Brain microvascular endothelial cell (primary cell): ENCODE measurements around the gene TECPR2.

Source experiments
- DNase-seq: peaks from one replicate; pipeline ENCODE4 v3.0.0-alpha.2; 2020
- H3K27ac ChIP-seq: fragments of 250-450 bp; sonication (Bioruptor Pico); 2 replicates; pipeline ENCODE4 v1.5.1; 2020; ENCODE audit warnings: mild to moderate bottlenecking, moderate library complexity
- H3K27me3 ChIP-seq: fragments of 250-450 bp; sonication (Bioruptor Pico); replicated peaks from 2 replicates; pipeline ENCODE4 v1.5.1; 2020; ENCODE audit warnings: mild to moderate bottlenecking
- H3K36me3 ChIP-seq: fragments of 250-450 bp; sonication (Bioruptor Pico); replicated peaks from 2 replicates; pipeline ENCODE4 v1.5.1; 2020; ENCODE audit warnings: mild to moderate bottlenecking
- H3K4me3 ChIP-seq: 2 replicates; pipeline ENCODE4 v1.5.1; 2011; ENCODE audit warnings: low read depth, mild to moderate bottlenecking, control low read depth, low read length, moderate library complexity
- in situ Hi-C: cut with HindIII; loops from 2 replicates; pipeline ENCODE4 v1.10.0; 2017; ENCODE audit warnings: low sequenced_read_pairs, low pct_ligation_motif_present
- TF ChIP-seq, protein P1 (sequence below): IDR thresholded peaks from 2 replicates; pipeline ENCODE4 v1.5.1; 2011; ENCODE audit warnings: low read depth, mild to moderate bottlenecking, moderate library complexity, low read length, control low read depth, inconsistent platforms; ENCODE audit errors: missing control alignments

TECPR2 gene

DNA sequence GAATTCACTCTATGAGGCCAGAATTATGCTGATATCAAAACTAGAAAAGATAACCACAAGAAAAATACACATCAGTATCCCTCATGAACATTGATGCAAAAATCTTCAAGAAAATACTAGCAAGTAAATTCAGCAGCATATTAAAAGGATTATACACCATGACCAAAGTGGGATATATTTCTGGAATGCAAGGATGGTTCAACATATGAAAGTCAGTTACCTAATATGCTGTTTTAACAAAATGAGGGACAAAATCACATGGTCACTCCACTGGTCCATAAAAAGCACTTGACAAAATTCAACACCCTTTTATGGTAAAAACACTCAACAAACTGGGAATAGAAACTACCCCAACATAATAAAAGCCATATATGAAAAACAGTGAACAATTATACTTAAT lies 40.3 kb downstream of the TECPR2 start:
- in situ Hi-C loops, result no loop called here

DNA sequence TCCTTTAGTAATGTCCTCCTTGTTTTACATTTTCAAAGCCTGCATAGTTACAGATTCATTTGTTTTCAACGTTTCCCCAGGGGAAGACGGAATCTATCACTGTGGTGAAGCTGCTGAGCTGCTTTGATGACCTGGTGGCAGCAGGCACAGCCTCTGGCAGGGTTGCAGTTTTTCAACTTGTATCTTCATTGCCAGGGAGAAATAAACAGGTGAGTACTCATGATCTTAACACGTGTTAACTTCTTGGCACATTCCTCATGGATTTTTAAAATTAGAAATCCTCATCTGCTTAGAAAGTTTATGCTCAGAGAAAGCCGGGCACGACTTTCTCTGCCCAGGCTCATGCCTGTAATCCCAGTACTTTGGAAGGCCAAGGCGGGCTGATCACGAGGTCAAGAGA lies 44.5 kb downstream of the TECPR2 start:
- in situ Hi-C loops, result no loop called here
- Histone ChIP-seq H3K27me3 (no peaks in the 10 kb centered on the region), H3K36me3 (peaks cover 3% of the 10 kb centered on the region)

More for the DNA sequence above, 40.3 kb downstream of the TECPR2 start:
- TF ChIP-seq, protein P1, sequence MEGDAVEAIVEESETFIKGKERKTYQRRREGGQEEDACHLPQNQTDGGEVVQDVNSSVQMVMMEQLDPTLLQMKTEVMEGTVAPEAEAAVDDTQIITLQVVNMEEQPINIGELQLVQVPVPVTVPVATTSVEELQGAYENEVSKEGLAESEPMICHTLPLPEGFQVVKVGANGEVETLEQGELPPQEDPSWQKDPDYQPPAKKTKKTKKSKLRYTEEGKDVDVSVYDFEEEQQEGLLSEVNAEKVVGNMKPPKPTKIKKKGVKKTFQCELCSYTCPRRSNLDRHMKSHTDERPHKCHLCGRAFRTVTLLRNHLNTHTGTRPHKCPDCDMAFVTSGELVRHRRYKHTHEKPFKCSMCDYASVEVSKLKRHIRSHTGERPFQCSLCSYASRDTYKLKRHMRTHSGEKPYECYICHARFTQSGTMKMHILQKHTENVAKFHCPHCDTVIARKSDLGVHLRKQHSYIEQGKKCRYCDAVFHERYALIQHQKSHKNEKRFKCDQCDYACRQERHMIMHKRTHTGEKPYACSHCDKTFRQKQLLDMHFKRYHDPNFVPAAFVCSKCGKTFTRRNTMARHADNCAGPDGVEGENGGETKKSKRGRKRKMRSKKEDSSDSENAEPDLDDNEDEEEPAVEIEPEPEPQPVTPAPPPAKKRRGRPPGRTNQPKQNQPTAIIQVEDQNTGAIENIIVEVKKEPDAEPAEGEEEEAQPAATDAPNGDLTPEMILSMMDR, result no peak
- no peak for DNase-seq
- H3K4me3 ChIP-seq, result no peak overlapping the region
- H3K27ac ChIP-seq, result no peak overlapping the region
- H3K27me3 ChIP-seq, result no peaks in the 10 kb centered on the region
- no peaks in the 10 kb centered on the region for H3K36me3 ChIP-seq

DNA sequence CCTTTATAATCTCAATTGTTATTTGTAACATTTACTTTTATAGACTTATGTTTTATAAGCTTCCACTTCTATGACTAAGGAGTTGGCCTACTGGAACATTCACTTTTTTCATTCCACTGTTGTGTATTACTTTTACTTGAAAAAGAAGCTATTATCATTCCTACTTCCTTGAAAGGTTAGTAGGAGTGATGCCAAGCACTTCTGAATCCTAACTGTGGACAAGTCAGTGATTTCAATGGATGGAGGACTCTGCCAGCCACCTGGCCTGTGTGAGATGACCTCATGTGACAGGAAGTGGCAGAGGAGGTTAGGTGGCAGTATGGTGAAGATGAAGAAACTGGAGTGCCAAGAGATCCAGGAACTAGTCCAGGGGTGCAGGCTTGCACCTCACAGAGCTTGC lies 46.0 kb downstream of the TECPR2 start:
- TF ChIP-seq, protein P1, result no peak
- DNase-seq, result no peak
- H3K27ac ChIP-seq, result no peak overlapping the region
- in situ Hi-C loops, result no loop called here
- no peak overlapping the region for H3K4me3 ChIP-seq
- no peaks in the 10 kb centered on the region for H3K27me3 ChIP-seq
- peaks cover 3% of the 10 kb centered on the region for H3K36me3 ChIP-seq

More for the DNA sequence above, 44.5 kb downstream of the TECPR2 start:
- no peak overlapping the region for H3K4me3 ChIP-seq
- no peak for DNase-seq
- TF ChIP-seq, protein P1, result no peak
- H3K27ac ChIP-seq, result no peak overlapping the region

- TF ChIP-seq, protein P1, result no peak
- H3K36me3 ChIP-seq, result no peaks in the 10 kb centered on the region
- no peaks in the 10 kb centered on the region for H3K27me3 ChIP-seq
- no peak overlapping the region for H3K4me3 ChIP-seq
- in situ Hi-C loops, result no loop called here
- DNase-seq, result no peak
- H3K27ac ChIP-seq, result no peak overlapping the region
Measured at GRCh38 chr14:102415671-102416070, 52.9 kb downstream of the TECPR2 start.

DNA sequence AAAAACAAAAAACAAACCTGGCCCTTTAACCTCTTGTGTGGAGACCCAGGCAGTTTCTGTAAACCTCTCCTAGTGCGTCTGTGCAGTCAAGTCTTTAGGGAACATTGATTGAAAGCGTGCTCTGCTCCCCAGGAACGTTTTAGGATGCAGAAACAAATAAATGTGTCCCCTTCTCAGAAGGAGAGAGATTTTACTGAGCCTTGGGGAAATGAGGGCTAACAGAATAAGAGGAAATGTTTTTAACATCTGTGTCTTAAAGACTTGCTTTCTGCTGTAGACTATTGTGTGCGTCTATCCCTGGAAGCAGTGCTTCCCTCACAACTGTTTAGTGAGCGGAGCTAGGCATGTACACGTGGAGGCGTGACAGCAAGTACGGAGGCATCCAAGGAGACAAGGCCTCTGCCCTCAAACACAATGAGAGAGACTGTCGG lies 54.3 kb downstream of the TECPR2 start:
- DNase-seq, result no peak
- Histone ChIP-seq H3K36me3 (no peaks in the 10 kb centered on the region), H3K27me3 (no peaks in the 10 kb centered on the region), H3K4me3 (no peak overlapping the region), H3K27ac (no peak overlapping the region)
- in situ Hi-C loops, result no loop called here
- TF ChIP-seq, protein P1, result no peak

- H3K36me3 ChIP-seq, result no peaks in the 10 kb centered on the region
- DNase-seq, result no peak
- no peak overlapping the region for H3K27ac ChIP-seq
- in situ Hi-C loops, result no loop called here
- TF ChIP-seq, protein P1, result no peak
- H3K27me3 ChIP-seq, result no peaks in the 10 kb centered on the region
- H3K4me3 ChIP-seq, result no peak overlapping the region
Measured at GRCh38 chr14:102417646-102418045, 54.9 kb downstream of the TECPR2 start.
